SK-N-SH (cell line): ENCODE data around the gene OSBPL6.

ENCODE experiments used
- CTCF ChIP-seq: fragments of 200-600 bp; sonication (generic); IDR thresholded peaks from 2 replicates; pipeline ENCODE4 v1.6.1; 2017; ENCODE audit warnings: antibody characterized with exemption, mild to moderate bottlenecking, moderate library complexity
- MAX ChIP-seq: IDR thresholded peaks from 2 replicates; pipeline ENCODE4 v1.4.0; 2012; ENCODE audit warnings: low read depth
- MXI1 ChIP-seq: IDR thresholded peaks from 2 replicates; pipeline ENCODE4 v1.6.1; 2012; ENCODE audit warnings: mild to moderate bottlenecking, low read depth, low read length, improper control_type of control experiment
- POLR2AphosphoS5 ChIP-seq: IDR thresholded peaks from 2 replicates; pipeline ENCODE4 v1.6.1; 2012; ENCODE audit warnings: low read depth, low read length

GRCh38 chr2:178391701-178392100 is 197.4 kb downstream of the OSBPL6 start:
- no peak for TF ChIP-seq POLR2AphosphoS5
- TF ChIP-seq MXI1, result no peak
- TF ChIP-seq MAX, result no peak
- TF ChIP-seq CTCF, result no peak
